Choroid plexus epithelial cell (primary cell): Measurements from ENCODE around the gene COL20A1.

Source experiments
- DNase-seq: peaks from one replicate; pipeline ENCODE4 v3.0.0-alpha.2; 2010; ENCODE audit warnings: low read depth
- H3K4me3 ChIP-seq: 2 replicates; pipeline ENCODE4 v1.5.1; 2011; ENCODE audit warnings: low read depth, mild to moderate bottlenecking, control low read depth, low read length, moderate library complexity
- CTCF ChIP-seq: conservative IDR thresholded peaks from 2 replicates; pipeline ENCODE4 v1.5.1; 2011; ENCODE audit warnings: low read depth, mild to moderate bottlenecking, control low read depth, inconsistent platforms, low read length, moderate library complexity

The COL20A1 gene

GRCh38 chr20:63323357-63323981 lies 30.5 kb downstream of the COL20A1 start:
- DNase-seq: no peak
- peak; percentile 7 for TF ChIP-seq CTCF
- H3K4me3 ChIP-seq: no peak overlapping the region

- no peak overlapping the region for H3K4me3 ChIP-seq
- no peak for TF ChIP-seq CTCF
- no peak for DNase-seq
Observed at GRCh38 chr20:63325021-63325471, 32.1 kb downstream of the COL20A1 start.

GRCh38 chr20:63325554-63326313 lies 32.7 kb downstream of the COL20A1 start:
- no peak overlapping the region for H3K4me3 ChIP-seq
- no peak for TF ChIP-seq CTCF
- DNase-seq: no peak

GRCh38 chr20:63326314-63327230 lies 33.6 kb downstream of the COL20A1 start:
- no peak overlapping the region for H3K4me3 ChIP-seq
- TF ChIP-seq CTCF: no peak
- DNase-seq: no peak

- TF ChIP-seq CTCF: no peak
- DNase-seq: no peak
Observed at GRCh38 chr20:63327231-63327745, 34.3 kb downstream of the COL20A1 start.

GRCh38 chr20:63328026-63328700 lies 35.2 kb downstream of the COL20A1 start:
- no peak for TF ChIP-seq CTCF
- DNase-seq: no peak
- no peak overlapping the region for H3K4me3 ChIP-seq

More at GRCh38 chr20:63327231-63327745, 34.3 kb downstream of the COL20A1 start:
- H3K4me3 ChIP-seq: no peak overlapping the region
